Measurements from ENCODE around the gene ATG2B. TPM values are rescaled to one million over a fixed set of nuclear protein-coding genes. Genes with fewer than 3 reads are reported as not detected.
A peak's percentile ranks its signal among the peaks of the same experiment; 100 is the strongest.

ATG2B gene
- polyA plus RNA-seq (2011; rRNA removed) = 17.0 and 19.6 TPM in 2 replicates
- 3.2 and 3.7 TPM in 2 replicates for polyA plus RNA-seq (2012; cell fraction: cytosol; rRNA removed)
- polyA plus RNA-seq (2012; cell fraction: nucleus; rRNA removed) = 3.5 and 4.7 TPM in 2 replicates
- 5.9 to 7.4 TPM (median 7.1 TPM) in 3 replicates for polyA plus RNA-seq (2017; fragmentation: RNase III; extraction: RNeasy Plus Mini Kit Qiagen cat#74134 plus additional on column Dnase treatment)
- 21.4 and 25.9 TPM in 2 replicates for polyA minus RNA-seq (2011; rRNA and poly(A)+ RNA removed)

GRCh38 chr14:96362965-96363750 is at the start of gene ATG2B, which contains the start of gene GSKIP:
Gene ATG2B (minus strand): TSS chr14:96363341. CDS start chr14:96362976, 365 bp downstream.
Gene GSKIP (plus strand): TSS chr14:96363526. CDS start chr14:96382248, 18,722 bp downstream.
- peak within 1 kb of the TSS; percentile 94 for H3K4me2 ChIP-seq
- peak within 1 kb of the TSS; percentile 81 to 91 for H3K27ac ChIP-seq
- WGBS (ENCODE audit: missing lambda C conversion rate) = 0% methylated on average over 1 of the region's 92 CpGs
- FAIRE-seq = no peak
- peak; percentile 87 for ATAC-seq
- ChIA-PET CTCF (interaction anchor here (0.6 to 1.4 kb wide), 3 partner anchors 26 to 588 kb away, joined by 3 read pairs; no protein-coding TSS in a partner anchor), POLR2A (interaction anchor here (0.6 to 0.7 kb wide), 2 partner anchors 18 to 29 kb away, joined by 3 read pairs; partner anchors contain the start of gene AK7)
- TF ChIP-seq EHMT2 (IDR thresholded peaks at IDR 0.05; ENCODE audit: low read depth) (no peak), HEYL (CRISPR knock-in tag; IDR thresholded peaks at IDR 0.05) (no peak), BCL3 (IDR thresholded peaks at IDR 0.05) (peak; percentile 82; the same call in 2 of the 3 replicates), POLR2A (IDR thresholded peaks at IDR 0.05; ENCODE audit: low read length) (peak; percentile 72), PHF8 (IDR thresholded peaks at IDR 0.05; ENCODE audit: borderline replicate concordance, low read depth) (peak; percentile 49; the same call in 1 of the 2 replicates), JUN (IDR thresholded peaks at IDR 0.05) (peak in 1 of 2 experiments; percentile 72; a peak in 1 of 5 replicates)
- no peaks in the 10 kb centered on the region for H3K9me3 ChIP-seq
- H3K4me1 ChIP-seq = peaks cover 19% of the 10 kb centered on the region; the same call in 2 of the 3 replicates
- H3K4me3 ChIP-seq = peak within 1 kb of the TSS; percentile 91
- peak; percentile 75 to 89 for DNase-seq (ENCODE audit: low read depth in 1 of 2, low spot score in 1 of 2)

- no peak for ATAC-seq
- H3K4me2 ChIP-seq = no peak overlapping the region
- 91% methylated on average over 4 of the region's 4 CpGs for WGBS (ENCODE audit: missing lambda C conversion rate)
- H3K4me1 ChIP-seq = no peaks in the 10 kb centered on the region
- no peak for DNase-seq (ENCODE audit: low read depth in 1 of 2, low spot score in 1 of 2)
- H3K27ac ChIP-seq = no peak overlapping the region
- CTCF ChIA-PET = no interaction called here
- H3K9me3 ChIP-seq = no peaks in the 10 kb centered on the region
- no peak for FAIRE-seq
- no peak overlapping the region for H3K4me3 ChIP-seq
- POLR2A ChIA-PET = no interaction called here
- TF ChIP-seq ESRRA (IDR thresholded peaks at IDR 0.05; ENCODE audit: borderline replicate concordance, low read length) = no peak
- no peak for TF ChIP-seq CTCF (IDR thresholded peaks at IDR 0.05)
- no peak for TF ChIP-seq NFE2L2 (conservative IDR thresholded peaks at IDR 0.05; ENCODE audit: low read length)
- TF ChIP-seq TFCP2L1 (CRISPR knock-in tag; IDR thresholded peaks at IDR 0.05) = no peak
- TF ChIP-seq KDM5A (IDR thresholded peaks at IDR 0.05) = no peak
- no peak for TF ChIP-seq GATA3 (IDR thresholded peaks at IDR 0.05; ENCODE audit: borderline replicate concordance)
- TF ChIP-seq EHMT2 (IDR thresholded peaks at IDR 0.05; ENCODE audit: low read depth) = no peak
- TF ChIP-seq ZC3H11A (IDR thresholded peaks at IDR 0.05) = no peak
- no peak for TF ChIP-seq CBX8 (IDR thresholded peaks at IDR 0.05)
- no peak for TF ChIP-seq FOSL2 (IDR thresholded peaks at IDR 0.05)
- TF ChIP-seq FOSL2 (CRISPR knock-in tag; IDR thresholded peaks at IDR 0.05) = no peak
- no peak for TF ChIP-seq BHLHE40 (IDR thresholded peaks at IDR 0.05; ENCODE audit: low read depth, low read length)
Measured at GRCh38 chr14:96410119-96410518, 47.0 kb upstream of the ATG2B start.

- Histone ChIP-seq H3K4me3 (no peak overlapping the region), H3K9me3 (no peaks in the 10 kb centered on the region), H3K4me2 (no peak overlapping the region), H3K4me1 (no peaks in the 10 kb centered on the region), H3K27ac (no peak overlapping the region)
- ATAC-seq (no peak), FAIRE-seq (no peak), DNase-seq (ENCODE audit: low read depth in 1 of 2, low spot score in 1 of 2) (no peak)
- ChIA-PET CTCF (no interaction called here), POLR2A (no interaction called here)
- 64% methylated on average over 9 of the region's 9 CpGs for WGBS (ENCODE audit: missing lambda C conversion rate)
- TF ChIP-seq CBX2 (IDR thresholded peaks at IDR 0.05; ENCODE audit: borderline replicate concordance, low read depth) (no peak), SMC3 (IDR thresholded peaks at IDR 0.05) (no peak), FOSB (CRISPR knock-in tag; IDR thresholded peaks at IDR 0.05) (no peak), NPAS2 (CRISPR knock-in tag; IDR thresholded peaks at IDR 0.05; ENCODE audit: borderline replicate concordance) (no peak), HOXB13 (CRISPR knock-in tag; IDR thresholded peaks at IDR 0.05; ENCODE audit: low read depth) (no peak), ATOH8 (CRISPR knock-in tag; IDR thresholded peaks at IDR 0.05; ENCODE audit: low read depth) (no peak), POLR2A (IDR thresholded peaks at IDR 0.05; ENCODE audit: low read length) (no peak), NR3C1 (IDR thresholded peaks at IDR 0.05) (no peak), RCOR1 (IDR thresholded peaks at IDR 0.05; ENCODE audit: low read depth, low read length) (no peak), HEYL (CRISPR knock-in tag; IDR thresholded peaks at IDR 0.05) (no peak), KDM5A (IDR thresholded peaks at IDR 0.05) (no peak), MAX (IDR thresholded peaks at IDR 0.05) (no peak), HES2 (IDR thresholded peaks at IDR 0.05) (no peak)
Measured at GRCh38 chr14:96409701-96410100, 46.6 kb upstream of the ATG2B start.
